ENCODE results near the gene LIM2.

DNA sequence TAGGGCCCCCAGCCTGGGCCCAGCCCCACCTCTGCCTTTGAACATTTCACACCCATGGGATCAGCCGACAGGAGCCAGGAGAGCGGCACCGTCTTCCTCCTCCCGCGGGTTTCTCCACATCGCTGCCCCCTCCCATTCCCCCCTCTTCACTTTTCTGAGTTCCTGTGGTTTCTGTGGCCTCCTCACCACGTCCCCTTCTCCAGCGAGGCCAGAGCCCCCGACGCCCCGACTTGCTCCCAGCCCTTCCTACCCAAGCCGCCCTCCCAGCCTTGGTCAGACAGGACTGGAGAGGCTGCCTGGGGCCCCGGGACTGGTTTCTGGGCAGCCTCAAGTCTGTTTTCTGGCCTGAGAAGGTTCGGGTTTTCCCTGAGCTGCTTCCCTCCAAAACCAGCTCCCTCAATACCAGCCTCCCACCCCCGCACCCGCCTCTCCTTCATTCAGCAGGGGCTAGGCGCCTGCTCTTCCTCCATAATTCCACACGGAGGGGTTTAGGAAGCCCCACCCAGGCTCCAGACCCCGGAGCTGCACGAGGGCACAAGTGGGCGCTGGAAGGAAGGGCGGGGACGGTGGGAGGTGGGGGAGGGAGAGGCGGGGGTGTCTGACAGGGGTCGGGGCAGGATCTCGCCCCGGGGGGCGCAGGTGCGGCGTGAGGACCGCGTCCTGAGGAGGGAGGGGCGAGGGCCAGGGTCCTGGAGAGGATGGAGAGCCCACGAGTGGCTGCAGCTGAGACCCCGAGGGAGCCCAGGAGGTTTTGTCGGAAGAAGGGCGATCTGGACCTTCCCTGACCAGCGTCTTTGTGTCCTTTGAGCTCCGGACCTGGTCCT is 33.7 kb upstream of the LIM2 start:
- TF ChIP-seq, protein P1, sequence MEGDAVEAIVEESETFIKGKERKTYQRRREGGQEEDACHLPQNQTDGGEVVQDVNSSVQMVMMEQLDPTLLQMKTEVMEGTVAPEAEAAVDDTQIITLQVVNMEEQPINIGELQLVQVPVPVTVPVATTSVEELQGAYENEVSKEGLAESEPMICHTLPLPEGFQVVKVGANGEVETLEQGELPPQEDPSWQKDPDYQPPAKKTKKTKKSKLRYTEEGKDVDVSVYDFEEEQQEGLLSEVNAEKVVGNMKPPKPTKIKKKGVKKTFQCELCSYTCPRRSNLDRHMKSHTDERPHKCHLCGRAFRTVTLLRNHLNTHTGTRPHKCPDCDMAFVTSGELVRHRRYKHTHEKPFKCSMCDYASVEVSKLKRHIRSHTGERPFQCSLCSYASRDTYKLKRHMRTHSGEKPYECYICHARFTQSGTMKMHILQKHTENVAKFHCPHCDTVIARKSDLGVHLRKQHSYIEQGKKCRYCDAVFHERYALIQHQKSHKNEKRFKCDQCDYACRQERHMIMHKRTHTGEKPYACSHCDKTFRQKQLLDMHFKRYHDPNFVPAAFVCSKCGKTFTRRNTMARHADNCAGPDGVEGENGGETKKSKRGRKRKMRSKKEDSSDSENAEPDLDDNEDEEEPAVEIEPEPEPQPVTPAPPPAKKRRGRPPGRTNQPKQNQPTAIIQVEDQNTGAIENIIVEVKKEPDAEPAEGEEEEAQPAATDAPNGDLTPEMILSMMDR (IDR thresholded peaks at IDR 0.05): no peak
- TF ChIP-seq EZH2phosphoT487 (IDR thresholded peaks at IDR 0.05): no peak
